ENCODE data around the gene TNS3. TPM values are rescaled to one million over a fixed set of nuclear protein-coding genes. Genes with fewer than 3 reads are reported as not detected.

TNS3 gene
- total and polyA plus RNA-seq, 2 of the 13 experiments (the other 11 are each of a cell fraction or from before 2014, with no cell fraction given), result 52.9 to 55.7 TPM

GRCh38 chr7:47500103-47500563, 81.8 kb downstream of the TNS3 start (continued):
- 0 out of 2 replicates have a peak, but pooled peaks have one; percentile 38 for TF ChIP-seq ZNF512B (CRISPR knock-in tag; IDR thresholded peaks at IDR 0.05; ENCODE audit: borderline replicate concordance)
- no peak for TF ChIP-seq ZFP90 (CRISPR knock-in tag; IDR thresholded peaks at IDR 0.05; ENCODE audit: borderline replicate concordance)
- peak; percentile 100 for TF ChIP-seq HNF1B (CRISPR knock-in tag; IDR thresholded peaks at IDR 0.05)
- TF ChIP-seq STAT6 (CRISPR knock-in tag; IDR thresholded peaks at IDR 0.05; ENCODE audit: borderline replicate concordance), result no peak
- peak; percentile 37; the same call in 1 of the 2 replicates for TF ChIP-seq KDM2A (CRISPR knock-in tag; IDR thresholded peaks at IDR 0.05; ENCODE audit: borderline replicate concordance, low read depth)
- no peak for TF ChIP-seq RELA (CRISPR knock-in tag; IDR thresholded peaks at IDR 0.05)
- peak; percentile 94 for TF ChIP-seq HNF1A (IDR thresholded peaks at IDR 0.05; ENCODE audit: low read depth)
- peak; percentile 98 for TF ChIP-seq HNF1A (CRISPR knock-in tag; IDR thresholded peaks at IDR 0.05; ENCODE audit: borderline replicate concordance)
- peak; percentile 78; the same call in 1 of the 2 replicates for TF ChIP-seq MIER3 (CRISPR knock-in tag; IDR thresholded peaks at IDR 0.05; ENCODE audit: borderline replicate concordance)
- TF ChIP-seq ZNF441 (CRISPR knock-in tag; IDR thresholded peaks at IDR 0.05; ENCODE audit: borderline replicate concordance), result no peak; the same call in 1 of the 2 replicates
- TF ChIP-seq ZSCAN5A (CRISPR knock-in tag; IDR thresholded peaks at IDR 0.05; ENCODE audit: borderline replicate concordance), result peak; percentile 39; the same call in 1 of the 2 replicates
- TF ChIP-seq ZFP36 (IDR thresholded peaks at IDR 0.05; ENCODE audit: borderline replicate concordance, low read depth, low read length, partially characterized antibody), result no peak
- TF ChIP-seq GTF3A (CRISPR knock-in tag; conservative IDR thresholded peaks at IDR 0.05), result 0 out of 2 replicates have a peak, but pooled peaks have one; percentile 28
- peak; percentile 36; the same call in 1 of the 2 replicates for TF ChIP-seq ZNF652 (CRISPR knock-in tag; IDR thresholded peaks at IDR 0.05; ENCODE audit: borderline replicate concordance, low read depth)
- TF ChIP-seq SRSF1 (optimal IDR thresholded peaks at IDR 0.05; ENCODE audit: low read depth, low read length), result no peak

Measured in HepG2 (cell line).